Suprapubic skin (tissue), 4 donors: Measurements from ENCODE around the gene ATP1A2. TPM values are rescaled to one million over a fixed set of nuclear protein-coding genes. Genes with fewer than 3 reads are reported as not detected.

Experiments used
- total RNA-seq, 4 donors: library from RNA; depleted of rRNA; stranded (reverse); fragments of >200 nt; gene quantifications; one replicate each; pipeline ENCODE4 v1.1.0, GENCODE V29; 2016

Gene ATP1A2
- total RNA-seq, 4 donors from 2014 or later: 4.2 to 6.9 (median 4.8) TPM

Other genes starting within 250 kb of the ATP1A2 start
- 1 to 10 TPM in 3 of 4 donors, under 1 TPM in 1; 0.78 to 2.1 (median 1.6) TPM for gene CFAP45, start 215.6 kb upstream of the ATP1A2 start, total RNA-seq
- 100 to 1,000 TPM; 281 to 427 (median 338) TPM for gene TAGLN2, start 190.3 kb upstream of the ATP1A2 start, total RNA-seq
- 10 to 100 TPM; 26.1 to 44.1 (median 28.4) TPM for gene IGSF9, start 170.1 kb upstream of the ATP1A2 start, total RNA-seq
- gene SLAMF9, start 161.5 kb upstream of the ATP1A2 start, total RNA-seq: not detected
- 1 to 10 TPM; 3.3 to 6.5 (median 4.8) TPM for gene PIGM, start 83.8 kb upstream of the ATP1A2 start, total RNA-seq
- not detected for gene KCNJ10, start 45.6 kb upstream of the ATP1A2 start, total RNA-seq
- gene KCNJ9, start 34.2 kb upstream of the ATP1A2 start, total RNA-seq: under 1 TPM in 1 of 4 donors, not detected in 3; 0.13 TPM
- gene IGSF8, start 17.1 kb upstream of the ATP1A2 start, total RNA-seq: 10 to 100 TPM; 44.1 to 90.5 (median 50.8) TPM
- gene ATP1A4, start 35.8 kb downstream of the ATP1A2 start, total RNA-seq: not detected
- gene CASQ1, start 74.8 kb downstream of the ATP1A2 start, total RNA-seq: not detected
- gene PEA15, start 89.6 kb downstream of the ATP1A2 start, total RNA-seq: 10 to 100 TPM; 51.0 to 82.6 (median 61.5) TPM
- 100 to 1,000 TPM in 3 of 4 donors, 10 to 100 TPM in 1; 98.3 to 402 (median 125) TPM for gene DCAF8, start 146.8 kb downstream of the ATP1A2 start, total RNA-seq
- gene PEX19, start 169.4 kb downstream of the ATP1A2 start, total RNA-seq: 10 to 100 TPM; 36.3 to 47.3 (median 45.0) TPM
- 10 to 100 TPM; 62.5 to 92.9 (median 87.2) TPM for gene COPA, start 227.5 kb downstream of the ATP1A2 start, total RNA-seq
- gene NCSTN, start 227.6 kb downstream of the ATP1A2 start, total RNA-seq: 10 to 100 TPM; 53.4 to 94.1 (median 71.1) TPM